ENCODE measurements around the gene CHPF. TPM values are rescaled to one million over a fixed set of nuclear protein-coding genes. Genes with fewer than 3 reads are reported as not detected.
A peak's percentile ranks its signal among the peaks of the same experiment; 100 is the strongest.

Gene CHPF
- total RNA-seq, 1 donor from 2014 or later: 23.2 TPM

GRCh38 chr2:219573166-219573565 lies 29.6 kb upstream of the CHPF start:
- Histone ChIP-seq H3K27me3 (ENCODE audit: low read depth) (peaks cover 19% of the 10 kb centered on the region), H3K27ac (no peak overlapping the region), H3K4me3 (no peak overlapping the region), H3K36me3 (peaks cover 3% of the 10 kb centered on the region), H3K9me3 (no peaks in the 10 kb centered on the region), H3K4me1 (peaks cover 11% of the 10 kb centered on the region)
- ATAC-seq (no peak), DNase-seq (no peak)
- intact Hi-C loops (cut with DNase I): no loop called here
- no peak for TF ChIP-seq CTCF (IDR thresholded peaks at IDR 0.05)

- H3K27me3 ChIP-seq (ENCODE audit: low read depth): peaks cover 19% of the 10 kb centered on the region
- peaks cover 11% of the 10 kb centered on the region for H3K4me1 ChIP-seq
Measured at GRCh38 chr2:219572237-219573001, 28.8 kb upstream of the CHPF start, which contains the start of gene INHA. Gene INHA (plus strand): TSS chr2:219572310. CDS start chr2:219572375, 65 bp downstream.

GRCh38 chr2:219571311-219572236 lies 28.0 kb upstream of the CHPF start, which contains the start of gene OBSL1:
Gene OBSL1 (minus strand): TSS chr2:219571539. CDS start chr2:219571232, 307 bp downstream.
- intact Hi-C loops (cut with DNase I): no loop called here
- H3K4me3 ChIP-seq: peak within 1 kb of the TSS; percentile 66
- DNase-seq (peak; percentile 77), ATAC-seq (peak; percentile 78 to 82)
- peaks cover 14% of the 10 kb centered on the region for H3K27me3 ChIP-seq (ENCODE audit: low read depth)
- H3K27ac ChIP-seq: peak within 1 kb of the TSS; percentile 73
- H3K4me1 ChIP-seq: peaks cover 11% of the 10 kb centered on the region
- no peaks in the 10 kb centered on the region for H3K9me3 ChIP-seq
- H3K36me3 ChIP-seq: peaks cover 9% of the 10 kb centered on the region
- no peak for TF ChIP-seq CTCF (IDR thresholded peaks at IDR 0.05)

More at GRCh38 chr2:219572237-219573001, 28.8 kb upstream of the CHPF start, which contains the start of gene INHA:
- H3K27ac ChIP-seq: peak within 1 kb of the TSS; percentile 73
- H3K9me3 ChIP-seq: no peaks in the 10 kb centered on the region
- H3K4me3 ChIP-seq: peak within 1 kb of the TSS; percentile 66
- intact Hi-C loops (cut with DNase I): no loop called here
- DNase-seq: no peak
- ATAC-seq: no peak
- no peak for TF ChIP-seq CTCF (IDR thresholded peaks at IDR 0.05)
- H3K36me3 ChIP-seq: peaks cover 3% of the 10 kb centered on the region

GRCh38 chr2:219570924-219571310 lies 27.3 kb upstream of the CHPF start:
- intact Hi-C loops (cut with DNase I): no loop called here
- DNase-seq: no peak
- Histone ChIP-seq H3K27ac (peak overlapping the region; percentile 73), H3K9me3 (no peaks in the 10 kb centered on the region), H3K27me3 (ENCODE audit: low read depth) (peaks cover 14% of the 10 kb centered on the region), H3K4me3 (peak overlapping the region; percentile 66), H3K4me1 (peaks cover 11% of the 10 kb centered on the region), H3K36me3 (peaks cover 11% of the 10 kb centered on the region)
- peak; percentile 19 to 51 for ATAC-seq
- TF ChIP-seq CTCF (IDR thresholded peaks at IDR 0.05): no peak

- Histone ChIP-seq H3K36me3 (peaks cover 15% of the 10 kb centered on the region), H3K4me1 (peaks cover 11% of the 10 kb centered on the region), H3K9me3 (no peaks in the 10 kb centered on the region), H3K27ac (peak overlapping the region; percentile 73), H3K4me3 (peak overlapping the region; percentile 66), H3K27me3 (ENCODE audit: low read depth) (peaks cover 14% of the 10 kb centered on the region)
- intact Hi-C loops (cut with DNase I): no loop called here
- no peak for DNase-seq
- no peak for TF ChIP-seq CTCF (IDR thresholded peaks at IDR 0.05)
- ATAC-seq: peak; percentile 58 to 65
Measured at GRCh38 chr2:219570194-219570923, 26.8 kb upstream of the CHPF start.

Data from lower lobe of right lung (tissue), 2 donors.